Measurements from ENCODE around the gene CRAT.
"Not testable (repeated sequence)": the region's sequence is repeated elsewhere in the genome, so short reads cannot be mapped to it uniquely, and the experiment has no call there.

CRAT gene

DNA sequence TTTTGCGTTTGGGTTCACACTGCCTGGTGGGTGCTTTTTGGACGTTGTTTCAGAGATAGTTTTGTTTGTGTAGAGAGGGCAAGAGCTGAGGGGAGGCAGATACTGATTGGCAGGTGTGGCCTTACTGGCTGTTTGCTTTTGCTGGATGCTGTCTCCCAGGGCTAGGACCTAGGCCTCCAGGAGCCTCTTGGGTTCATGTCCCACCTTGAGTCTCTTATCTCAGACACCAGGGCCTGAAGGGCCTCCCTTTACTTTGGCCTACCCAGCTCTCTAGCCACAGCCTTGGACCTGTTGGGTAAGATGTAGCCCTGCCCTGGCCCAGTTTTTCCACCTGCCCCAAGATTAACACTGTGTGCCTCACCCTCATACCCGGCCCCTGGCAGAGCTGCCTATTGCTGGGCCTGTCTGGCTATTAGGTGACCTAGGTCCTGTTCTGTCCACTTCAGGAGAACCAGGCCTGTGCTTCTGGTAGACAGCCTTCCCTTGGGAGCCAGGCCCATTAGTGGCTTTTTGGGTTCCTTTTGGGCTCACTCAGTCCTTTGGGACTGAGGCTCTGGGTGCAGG lies 14.0 kb upstream of the CRAT start:
- Histone ChIP-seq H3K27me3 (ENCODE audit: control insufficient read depth, insufficient read depth, low read length) (no peaks in the 10 kb centered on the region), H3K36me3 (ENCODE audit: control insufficient read depth, insufficient read depth, low read length) (peaks cover 51% of the 10 kb centered on the region), H3K27ac (ENCODE audit: low read depth, low read length) (no peak overlapping the region), H3K9me3 (ENCODE audit: control insufficient read depth, insufficient read depth, low read depth, low read length) (no peaks in the 10 kb centered on the region), H3K9ac (ENCODE audit: low read length) (no peak overlapping the region), H3K4me1 (ENCODE audit: control insufficient read depth, insufficient read depth, low read length) (peaks cover 20% of the 10 kb centered on the region), H3K4me3 (ENCODE audit: low read depth, low read length) (no peak overlapping the region)

DNA sequence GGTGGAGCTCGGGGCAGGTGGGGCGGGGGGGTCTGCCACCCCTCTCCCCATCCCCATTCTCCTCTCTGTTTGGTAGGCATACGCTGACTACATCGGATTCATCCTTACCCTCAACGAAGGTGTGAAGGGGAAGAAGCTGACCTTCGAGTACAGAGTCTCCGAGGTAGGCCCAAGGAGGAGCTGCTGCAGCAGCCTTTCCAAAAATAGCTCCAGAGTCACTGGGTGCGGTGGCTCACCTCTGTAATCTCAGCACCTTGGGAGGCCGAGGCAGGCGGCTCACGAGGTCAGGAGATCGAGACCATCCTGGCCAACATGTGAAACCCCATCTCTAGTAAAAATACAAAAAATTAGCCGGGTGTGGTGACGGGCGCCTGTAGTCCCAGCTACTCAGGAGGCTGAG lies 12.4 kb upstream of the CRAT start:
- H3K4me3 ChIP-seq (ENCODE audit: low read depth, low read length); H3K27ac ChIP-seq (ENCODE audit: low read depth, low read length); H3K9me3 ChIP-seq (ENCODE audit: control insufficient read depth, insufficient read depth, low read depth, low read length); H3K27me3 ChIP-seq (ENCODE audit: control insufficient read depth, insufficient read depth, low read length); H3K9ac ChIP-seq (ENCODE audit: low read length): not testable (repeated sequence)
- H3K36me3 ChIP-seq (ENCODE audit: control insufficient read depth, insufficient read depth, low read length) = peaks cover 43% of the 10 kb centered on the region
- peaks cover 20% of the 10 kb centered on the region for H3K4me1 ChIP-seq (ENCODE audit: control insufficient read depth, insufficient read depth, low read length)

DNA sequence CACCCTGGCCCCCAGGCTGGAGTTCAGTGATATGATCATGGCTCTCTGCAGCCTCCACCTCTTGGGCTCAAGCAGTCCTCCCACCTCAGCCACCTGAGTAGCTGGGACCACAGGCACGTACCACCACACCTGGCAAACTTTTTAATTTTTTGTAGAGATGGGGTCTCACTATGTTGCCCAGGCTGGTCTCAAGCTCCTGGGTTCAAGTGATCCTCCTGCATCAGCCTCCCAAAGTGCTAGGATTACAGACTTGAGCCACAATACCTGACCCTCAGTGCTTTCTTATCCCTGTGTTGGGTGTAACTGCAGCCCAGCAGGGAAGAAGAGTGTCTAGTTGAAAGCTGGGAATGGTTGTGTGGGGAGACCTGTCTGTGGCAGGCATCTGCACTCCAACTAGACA lies 11.5 kb upstream of the CRAT start:
- H3K4me3 ChIP-seq (ENCODE audit: low read depth, low read length) = no peak overlapping the region
- no peaks in the 10 kb centered on the region for H3K9me3 ChIP-seq (ENCODE audit: control insufficient read depth, insufficient read depth, low read depth, low read length)
- H3K27me3 ChIP-seq (ENCODE audit: control insufficient read depth, insufficient read depth, low read length) = no peaks in the 10 kb centered on the region
- H3K27ac ChIP-seq (ENCODE audit: low read depth, low read length) = no peak overlapping the region
- peaks cover 41% of the 10 kb centered on the region for H3K36me3 ChIP-seq (ENCODE audit: control insufficient read depth, insufficient read depth, low read length)
- peaks cover 15% of the 10 kb centered on the region for H3K4me1 ChIP-seq (ENCODE audit: control insufficient read depth, insufficient read depth, low read length)
- no peak overlapping the region for H3K9ac ChIP-seq (ENCODE audit: low read length)

GRCh38 chr9:129121483-129121882 lies 10.9 kb upstream of the CRAT start:
- Histone ChIP-seq H3K9ac (ENCODE audit: low read length) (no peak overlapping the region), H3K4me1 (ENCODE audit: control insufficient read depth, insufficient read depth, low read length) (peaks cover 8% of the 10 kb centered on the region), H3K9me3 (ENCODE audit: control insufficient read depth, insufficient read depth, low read depth, low read length) (no peaks in the 10 kb centered on the region), H3K27me3 (ENCODE audit: control insufficient read depth, insufficient read depth, low read length) (no peaks in the 10 kb centered on the region), H3K27ac (ENCODE audit: low read depth, low read length) (no peak overlapping the region), H3K4me3 (ENCODE audit: low read depth, low read length) (no peak overlapping the region), H3K36me3 (ENCODE audit: control insufficient read depth, insufficient read depth, low read length) (peaks cover 41% of the 10 kb centered on the region)

- no peaks in the 10 kb centered on the region for H3K9me3 ChIP-seq (ENCODE audit: control insufficient read depth, insufficient read depth, low read depth, low read length)
- peaks cover 25% of the 10 kb centered on the region for H3K36me3 ChIP-seq (ENCODE audit: control insufficient read depth, insufficient read depth, low read length)
- peaks cover 6% of the 10 kb centered on the region; the same call in 1 of the 2 replicates for H3K4me1 ChIP-seq (ENCODE audit: control insufficient read depth, insufficient read depth, low read length)
- H3K9ac ChIP-seq (ENCODE audit: low read length) = no peak overlapping the region
- H3K27ac ChIP-seq (ENCODE audit: low read depth, low read length) = no peak overlapping the region
- no peak overlapping the region for H3K4me3 ChIP-seq (ENCODE audit: low read depth, low read length)
- no peaks in the 10 kb centered on the region for H3K27me3 ChIP-seq (ENCODE audit: control insufficient read depth, insufficient read depth, low read length)
These were observed 8.2 kb upstream of the CRAT start for GRCh38 chr9:129118799-129119198.

GRCh38 chr9:129113645-129114304 lies 3.2 kb upstream of the CRAT start:
- Histone ChIP-seq H3K36me3 (ENCODE audit: control insufficient read depth, insufficient read depth, low read length) (no peaks in the 10 kb centered on the region), H3K4me3 (ENCODE audit: low read depth, low read length) (no peak overlapping the region), H3K27me3 (ENCODE audit: control insufficient read depth, insufficient read depth, low read length) (peaks cover 15% of the 10 kb centered on the region), H3K27ac (ENCODE audit: low read depth, low read length) (no peak overlapping the region), H3K9ac (ENCODE audit: low read length) (no peak overlapping the region), H3K9me3 (ENCODE audit: control insufficient read depth, insufficient read depth, low read depth, low read length) (no peaks in the 10 kb centered on the region), H3K4me1 (ENCODE audit: control insufficient read depth, insufficient read depth, low read length) (peaks cover 8% of the 10 kb centered on the region; the same call in 1 of the 2 replicates)

DNA sequence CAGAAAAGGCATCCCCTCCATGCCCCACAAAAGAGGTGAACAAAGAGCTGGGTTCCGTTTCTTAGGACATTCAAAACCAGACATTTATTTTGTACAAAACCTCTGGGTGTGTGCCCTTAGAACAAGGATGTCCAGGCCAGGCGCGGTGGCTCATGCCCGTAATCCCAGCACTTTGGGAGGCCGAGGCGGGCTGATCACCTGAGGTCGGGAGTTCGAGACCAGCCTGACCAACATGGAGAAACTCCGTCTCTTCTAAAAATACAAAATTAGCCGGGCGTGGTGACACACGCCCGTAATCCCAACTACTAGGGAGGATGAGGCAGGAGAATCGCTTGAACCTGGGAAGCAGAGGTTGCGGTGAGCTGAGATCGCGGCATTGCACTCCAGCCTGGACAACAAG lies 1.9 kb upstream of the CRAT start:
- H3K36me3 ChIP-seq (ENCODE audit: control insufficient read depth, insufficient read depth, low read length); H3K9me3 ChIP-seq (ENCODE audit: control insufficient read depth, insufficient read depth, low read depth, low read length); H3K4me1 ChIP-seq (ENCODE audit: control insufficient read depth, insufficient read depth, low read length); H3K27ac ChIP-seq (ENCODE audit: low read depth, low read length): not testable (repeated sequence)
- peak overlapping the region; percentile 92 for H3K9ac ChIP-seq (ENCODE audit: low read length)
- H3K4me3 ChIP-seq (ENCODE audit: low read depth, low read length) = peak overlapping the region; percentile 74
- peaks cover 17% of the 10 kb centered on the region for H3K27me3 ChIP-seq (ENCODE audit: control insufficient read depth, insufficient read depth, low read length)

GRCh38 chr9:129111528-129112151 lies 1.0 kb upstream of the CRAT start:
- Histone ChIP-seq H3K9ac (ENCODE audit: low read length) (peak overlapping the region; percentile 92), H3K27ac (ENCODE audit: low read depth, low read length) (peak overlapping the region; percentile 90), H3K4me1 (ENCODE audit: control insufficient read depth, insufficient read depth, low read length) (peaks cover 8% of the 10 kb centered on the region; the same call in 1 of the 2 replicates), H3K4me3 (ENCODE audit: low read depth, low read length) (peak overlapping the region; percentile 74), H3K27me3 (ENCODE audit: control insufficient read depth, insufficient read depth, low read length) (peaks cover 17% of the 10 kb centered on the region), H3K36me3 (ENCODE audit: control insufficient read depth, insufficient read depth, low read length) (no peaks in the 10 kb centered on the region), H3K9me3 (ENCODE audit: control insufficient read depth, insufficient read depth, low read depth, low read length) (no peaks in the 10 kb centered on the region)

DNA sequence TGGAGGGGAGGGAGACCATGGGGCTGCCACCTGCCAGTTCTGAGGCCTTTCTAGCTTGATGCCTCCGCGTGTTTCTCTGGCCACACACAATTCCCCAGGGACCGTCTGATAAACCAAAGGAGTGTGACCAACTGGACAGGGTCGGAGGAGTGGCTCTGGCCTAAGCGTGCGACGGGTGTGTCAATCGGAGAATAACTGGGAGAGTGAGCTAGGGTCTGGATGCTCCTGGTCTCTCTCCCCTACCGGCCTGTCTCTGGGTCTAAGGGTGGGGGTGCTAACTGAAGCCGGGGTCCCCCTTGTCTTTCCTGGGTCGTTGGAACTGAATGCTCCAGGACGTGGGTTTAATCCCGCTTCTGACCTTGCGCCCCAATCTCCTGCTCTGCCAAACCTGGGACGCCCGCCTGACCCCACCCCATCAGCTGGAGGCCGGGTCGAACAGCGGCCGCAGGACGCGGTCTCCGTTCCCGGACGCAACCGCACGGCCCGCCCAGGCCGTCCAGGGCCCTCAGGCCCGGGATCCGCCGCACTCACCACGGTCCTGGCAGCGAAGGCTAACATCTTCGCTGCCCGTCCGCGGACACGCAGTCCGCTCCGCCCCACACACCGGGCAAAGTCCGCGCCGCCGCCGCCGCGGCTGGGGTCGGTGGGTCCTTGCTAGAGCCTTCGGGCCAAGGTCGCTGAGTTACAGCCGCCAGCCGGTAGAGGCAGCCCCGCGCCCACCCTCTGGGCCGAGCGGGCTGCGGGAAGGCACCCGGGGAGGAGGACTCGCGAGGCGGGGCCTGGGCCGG lies 447 bp downstream of the CRAT start:
- Histone ChIP-seq H3K4me3 (ENCODE audit: low read depth, low read length) (peak overlapping the region; percentile 87), H3K9ac (ENCODE audit: low read length) (peak overlapping the region; percentile 73), H3K27me3 (ENCODE audit: control insufficient read depth, insufficient read depth, low read length) (peaks cover 17% of the 10 kb centered on the region), H3K9me3 (ENCODE audit: control insufficient read depth, insufficient read depth, low read depth, low read length) (no peaks in the 10 kb centered on the region), H3K4me1 (ENCODE audit: control insufficient read depth, insufficient read depth, low read length) (peaks cover 8% of the 10 kb centered on the region; the same call in 1 of the 2 replicates), H3K36me3 (ENCODE audit: control insufficient read depth, insufficient read depth, low read length) (no peaks in the 10 kb centered on the region), H3K27ac (ENCODE audit: low read depth, low read length) (no peak overlapping the region)

GRCh38 chr9:129109537-129109903 lies 1.1 kb downstream of the CRAT start:
- no peak overlapping the region for H3K9ac ChIP-seq (ENCODE audit: low read length)
- H3K27me3 ChIP-seq (ENCODE audit: control insufficient read depth, insufficient read depth, low read length) = peaks cover 17% of the 10 kb centered on the region
- no peak overlapping the region for H3K4me3 ChIP-seq (ENCODE audit: low read depth, low read length)
- H3K9me3 ChIP-seq (ENCODE audit: control insufficient read depth, insufficient read depth, low read depth, low read length) = no peaks in the 10 kb centered on the region
- no peak overlapping the region for H3K27ac ChIP-seq (ENCODE audit: low read depth, low read length)
- H3K36me3 ChIP-seq (ENCODE audit: control insufficient read depth, insufficient read depth, low read length) = no peaks in the 10 kb centered on the region
- H3K4me1 ChIP-seq (ENCODE audit: control insufficient read depth, insufficient read depth, low read length) = peaks cover 5% of the 10 kb centered on the region; the same call in 1 of the 2 replicates

All from HUES6 (cell line).